Measurements from ENCODE around the gene SARDH. TPM values are rescaled to one million over a fixed set of nuclear protein-coding genes. Genes with fewer than 3 reads are reported as not detected.

Gene SARDH
- total RNA-seq, 2 donors from 2014 or later: 20.2 to 61.0 TPM

DNA sequence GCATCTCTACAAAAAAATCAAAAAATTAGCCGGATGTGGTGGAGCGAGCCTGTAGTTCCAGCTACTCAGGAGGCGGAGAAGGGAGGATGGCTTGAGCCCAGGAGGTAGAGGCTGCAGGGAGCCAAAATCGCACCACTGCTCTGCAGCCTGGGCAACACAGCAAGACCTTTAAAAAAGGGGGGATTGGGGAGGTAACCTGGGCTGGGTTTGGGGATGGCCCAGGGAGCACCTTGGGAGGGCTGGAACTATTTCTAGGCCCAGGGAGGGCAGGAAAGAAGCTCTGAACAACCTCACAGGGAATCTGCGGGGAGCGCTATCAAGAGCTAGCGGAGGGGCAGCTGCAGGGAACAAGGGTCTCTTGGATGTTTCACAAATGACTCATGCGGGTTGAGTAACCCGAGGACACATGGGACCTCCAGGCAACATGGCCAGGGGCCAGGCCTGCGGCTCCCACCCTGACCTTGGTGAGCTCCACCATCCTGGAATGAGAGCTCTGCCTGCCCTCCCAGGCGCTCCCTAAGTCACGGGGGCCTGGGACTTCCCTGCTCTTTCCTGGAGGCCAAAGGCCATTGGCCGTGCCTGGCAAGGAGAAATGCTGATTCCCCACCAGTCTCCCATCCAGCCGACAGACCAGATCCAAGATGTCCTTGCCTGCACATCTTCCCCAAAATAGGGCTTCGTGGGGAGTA, 23.4 kb downstream of the SARDH start:
- Histone ChIP-seq H3K4me1 (no peaks in the 10 kb centered on the region), H3K9me3 (no peaks in the 10 kb centered on the region), H3K36me3 (replicated peaks in 1 of 2; ENCODE audit: insufficient read depth in 1 of 2, low read depth in 2 of 2) (no peaks in the 10 kb centered on the region), H3K27me3 (no peaks in the 10 kb centered on the region), H3K4me3 (no peak overlapping the region), H3K27ac (peak overlapping the region in 2 of 4 donors; percentile 20 to 24)
- DNase-seq (peak in 2 of 4 donors; percentile 51 to 57), ATAC-seq (peak; percentile 23)
- WGBS, 2 donors: 75 to 90% methylated on average over 11 to 15 of the region's 15 CpGs
- intact Hi-C loops (cut with DNase I): no loop called here
- no peak for TF ChIP-seq POLR2A (IDR thresholded peaks at IDR 0.05)
- TF ChIP-seq, protein P1, sequence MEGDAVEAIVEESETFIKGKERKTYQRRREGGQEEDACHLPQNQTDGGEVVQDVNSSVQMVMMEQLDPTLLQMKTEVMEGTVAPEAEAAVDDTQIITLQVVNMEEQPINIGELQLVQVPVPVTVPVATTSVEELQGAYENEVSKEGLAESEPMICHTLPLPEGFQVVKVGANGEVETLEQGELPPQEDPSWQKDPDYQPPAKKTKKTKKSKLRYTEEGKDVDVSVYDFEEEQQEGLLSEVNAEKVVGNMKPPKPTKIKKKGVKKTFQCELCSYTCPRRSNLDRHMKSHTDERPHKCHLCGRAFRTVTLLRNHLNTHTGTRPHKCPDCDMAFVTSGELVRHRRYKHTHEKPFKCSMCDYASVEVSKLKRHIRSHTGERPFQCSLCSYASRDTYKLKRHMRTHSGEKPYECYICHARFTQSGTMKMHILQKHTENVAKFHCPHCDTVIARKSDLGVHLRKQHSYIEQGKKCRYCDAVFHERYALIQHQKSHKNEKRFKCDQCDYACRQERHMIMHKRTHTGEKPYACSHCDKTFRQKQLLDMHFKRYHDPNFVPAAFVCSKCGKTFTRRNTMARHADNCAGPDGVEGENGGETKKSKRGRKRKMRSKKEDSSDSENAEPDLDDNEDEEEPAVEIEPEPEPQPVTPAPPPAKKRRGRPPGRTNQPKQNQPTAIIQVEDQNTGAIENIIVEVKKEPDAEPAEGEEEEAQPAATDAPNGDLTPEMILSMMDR (IDR thresholded peaks at IDR 0.05): no peak

DNA sequence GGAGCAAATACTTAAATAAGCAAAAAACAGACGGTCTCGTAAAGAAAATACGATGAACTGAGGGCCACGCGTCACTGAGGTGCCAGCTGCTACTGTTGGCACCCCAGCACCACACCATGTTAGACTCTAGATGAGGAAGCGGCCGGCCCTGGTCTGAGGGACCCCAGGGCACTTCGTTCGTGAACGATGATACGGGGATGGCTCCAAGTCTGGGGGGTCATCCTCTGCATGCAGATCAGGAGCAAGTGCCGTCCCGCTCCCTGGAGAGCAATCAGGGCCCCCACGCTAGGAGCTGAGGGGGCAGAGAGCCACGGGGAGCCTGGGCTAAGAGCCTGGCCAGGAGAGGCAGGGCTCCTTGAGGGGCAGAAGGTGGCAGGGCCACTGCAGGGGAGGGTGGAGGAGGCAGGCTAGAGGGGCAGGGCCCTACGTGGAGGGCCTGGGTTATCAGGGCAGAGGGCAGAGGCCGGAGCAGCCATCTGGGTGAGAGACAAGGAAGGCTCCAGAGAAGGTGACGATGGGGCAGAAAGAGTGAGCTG, 24.1 kb downstream of the SARDH start:
- WGBS, 2 donors: 87 to 89% methylated on average over 16 to 17 of the region's 18 CpGs
- peak in 1 of 4 donors; percentile 5 for DNase-seq
- intact Hi-C loops (cut with DNase I): no loop called here

DNA sequence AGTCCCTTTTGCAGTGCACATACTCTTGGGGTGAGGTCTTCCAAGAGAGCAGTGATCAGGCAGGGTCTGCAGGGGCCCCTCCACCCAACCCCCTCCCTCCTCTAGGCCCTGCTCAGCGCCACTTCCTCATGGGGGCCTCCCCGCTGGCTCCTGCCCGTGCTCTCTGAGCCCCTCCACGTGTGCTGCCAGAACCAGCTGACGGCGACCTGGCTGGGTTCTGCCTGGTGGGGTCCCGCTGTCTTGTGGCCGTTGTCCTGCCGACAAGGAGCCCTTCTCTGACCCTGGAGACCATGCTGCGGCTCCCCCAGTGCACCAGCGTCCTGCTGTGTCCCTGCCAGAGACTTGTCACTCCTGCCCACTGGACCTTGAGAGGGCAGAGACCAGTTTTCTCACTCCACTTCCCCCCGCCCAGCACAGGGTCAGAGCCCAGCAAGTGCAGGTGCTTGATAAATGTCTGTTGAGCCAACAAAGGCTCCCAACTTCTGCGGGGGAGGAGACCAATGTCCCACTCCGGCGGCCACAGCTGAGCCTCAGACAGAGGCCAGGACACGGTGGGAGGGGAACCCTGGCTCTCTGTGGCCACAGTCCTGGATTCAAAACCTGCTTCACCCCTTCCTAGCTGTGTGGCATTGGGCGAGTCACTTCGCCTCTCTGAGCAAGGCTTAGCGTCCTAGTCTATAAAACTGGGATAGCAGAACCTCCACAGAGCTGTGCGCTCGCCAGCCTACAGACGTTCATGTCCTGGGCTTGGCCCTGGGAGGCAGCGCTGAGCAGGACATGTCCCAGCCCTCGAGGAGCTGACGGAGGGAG, 24.8 kb downstream of the SARDH start:
- H3K4me1 ChIP-seq: no peaks in the 10 kb centered on the region
- no peaks in the 10 kb centered on the region for H3K27me3 ChIP-seq
- DNase-seq (peak in 1 of 4 donors; percentile 8), ATAC-seq (no peak)
- WGBS, 2 donors: 67 to 70% methylated on average over 12 to 23 of the region's 25 CpGs
- intact Hi-C loops (cut with DNase I): no loop called here
- no peak overlapping the region for H3K4me3 ChIP-seq
- H3K9me3 ChIP-seq: no peaks in the 10 kb centered on the region
- TF ChIP-seq, protein P1 (IDR thresholded peaks at IDR 0.05): no peak
- no peak for TF ChIP-seq POLR2A (IDR thresholded peaks at IDR 0.05)
- H3K27ac ChIP-seq: no peak overlapping the region
- no peaks in the 10 kb centered on the region for H3K36me3 ChIP-seq (replicated peaks in 1 of 2; ENCODE audit: insufficient read depth in 1 of 2, low read depth in 2 of 2)

More for the DNA sequence above, 24.1 kb downstream of the SARDH start:
- H3K36me3 ChIP-seq (replicated peaks in 1 of 2; ENCODE audit: insufficient read depth in 1 of 2, low read depth in 2 of 2): no peaks in the 10 kb centered on the region
- TF ChIP-seq POLR2A (IDR thresholded peaks at IDR 0.05): no peak
- TF ChIP-seq, protein P1 (IDR thresholded peaks at IDR 0.05): no peak
- no peaks in the 10 kb centered on the region for H3K27me3 ChIP-seq
- no peak overlapping the region for H3K4me3 ChIP-seq
- peak overlapping the region in 2 of 4 donors; percentile 20 to 24 for H3K27ac ChIP-seq
- H3K9me3 ChIP-seq: no peaks in the 10 kb centered on the region
- no peaks in the 10 kb centered on the region for H3K4me1 ChIP-seq
- no peak for ATAC-seq

DNA sequence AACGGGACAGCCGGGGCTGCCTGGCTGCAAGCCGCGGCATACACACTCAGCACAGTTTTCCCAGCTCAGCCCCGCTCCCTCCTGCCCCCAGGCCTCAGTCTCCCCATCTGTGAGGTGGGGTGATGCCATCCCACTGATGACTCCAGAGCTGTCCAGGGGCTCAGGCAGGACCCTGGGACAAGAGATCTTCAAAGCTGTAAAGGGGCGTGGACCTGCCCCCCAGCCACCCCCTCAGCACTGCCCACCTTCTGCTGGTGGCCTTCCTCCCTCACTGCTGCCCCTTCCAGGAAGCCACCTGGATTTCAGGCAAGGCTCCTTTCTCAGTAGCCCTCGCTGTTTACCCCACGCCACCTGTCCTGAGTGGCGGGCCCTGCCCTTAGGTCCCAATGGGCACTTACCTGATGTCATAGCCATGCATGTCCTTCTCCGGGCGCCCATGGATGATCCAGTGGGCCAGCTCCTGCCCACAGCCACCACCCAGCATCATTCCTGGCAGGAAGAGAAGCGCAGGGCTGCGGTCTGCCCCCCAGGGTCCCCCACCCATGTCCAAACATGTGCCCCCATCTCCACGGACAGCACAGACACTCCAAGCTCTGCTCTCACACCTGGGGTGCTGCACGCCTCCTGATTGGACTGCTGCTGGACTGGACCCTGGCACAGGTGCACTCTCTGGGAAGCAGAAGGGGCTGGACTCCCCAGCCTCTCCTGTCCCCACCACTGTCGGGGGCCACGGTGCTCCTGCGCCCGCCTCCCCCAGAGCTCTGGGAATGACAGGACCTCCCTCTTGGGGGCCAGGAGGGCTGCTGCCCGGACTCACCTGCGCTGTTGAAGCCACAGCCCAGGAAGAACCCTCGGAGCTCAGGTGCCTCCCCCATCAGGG, 25.7 kb downstream of the SARDH start:
- no peak overlapping the region for H3K4me3 ChIP-seq
- intact Hi-C loops (cut with DNase I): no loop called here
- no peaks in the 10 kb centered on the region for H3K9me3 ChIP-seq
- 87 to 98% methylated on average over 8 to 20 of the region's 22 CpGs for WGBS, 2 donors
- DNase-seq (peak in 1 of 4 donors; percentile 6), ATAC-seq (no peak)
- TF ChIP-seq, protein P1 (IDR thresholded peaks at IDR 0.05): no peak
- no peak for TF ChIP-seq POLR2A (IDR thresholded peaks at IDR 0.05)
- no peaks in the 10 kb centered on the region for H3K4me1 ChIP-seq
- H3K27ac ChIP-seq: peak overlapping the region in 1 of 4 donors; percentile 24
- H3K27me3 ChIP-seq: no peaks in the 10 kb centered on the region
- H3K36me3 ChIP-seq (replicated peaks in 1 of 2; ENCODE audit: insufficient read depth in 1 of 2, low read depth in 2 of 2): no peaks in the 10 kb centered on the region
